ENCODE data around the gene PRDM16.
"Not testable (repeated sequence)": the region's sequence is repeated elsewhere in the genome, so short reads cannot be mapped to it uniquely, and the experiment has no call there.

Gene PRDM16

DNA sequence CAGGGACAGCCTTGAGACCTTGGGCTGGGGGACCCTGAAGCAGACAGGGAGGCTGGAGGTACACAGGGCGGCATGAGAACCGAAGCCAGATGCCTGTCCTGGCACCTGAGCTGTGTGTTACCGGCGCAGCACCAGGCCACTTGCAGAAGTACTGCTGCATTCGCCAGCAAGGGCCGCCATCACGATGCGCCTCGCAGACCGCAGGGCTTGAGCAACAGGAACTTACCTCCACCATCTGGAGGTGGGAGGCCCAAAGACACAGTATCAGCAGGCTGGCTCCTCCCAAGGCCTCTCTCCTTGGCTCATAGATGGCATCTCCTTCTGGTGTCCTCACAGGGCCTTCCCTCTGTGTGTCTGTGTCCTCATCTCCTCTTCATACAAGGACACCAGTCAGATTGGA is 90.1 kb downstream of the PRDM16 start:
- no peak for FAIRE-seq
- no peak for DNase-seq (ENCODE audit: low spot score)

GRCh38 chr1:3159996-3160395 is 91.0 kb downstream of the PRDM16 start:
- DNase-seq (ENCODE audit: low spot score) = no peak

DNA sequence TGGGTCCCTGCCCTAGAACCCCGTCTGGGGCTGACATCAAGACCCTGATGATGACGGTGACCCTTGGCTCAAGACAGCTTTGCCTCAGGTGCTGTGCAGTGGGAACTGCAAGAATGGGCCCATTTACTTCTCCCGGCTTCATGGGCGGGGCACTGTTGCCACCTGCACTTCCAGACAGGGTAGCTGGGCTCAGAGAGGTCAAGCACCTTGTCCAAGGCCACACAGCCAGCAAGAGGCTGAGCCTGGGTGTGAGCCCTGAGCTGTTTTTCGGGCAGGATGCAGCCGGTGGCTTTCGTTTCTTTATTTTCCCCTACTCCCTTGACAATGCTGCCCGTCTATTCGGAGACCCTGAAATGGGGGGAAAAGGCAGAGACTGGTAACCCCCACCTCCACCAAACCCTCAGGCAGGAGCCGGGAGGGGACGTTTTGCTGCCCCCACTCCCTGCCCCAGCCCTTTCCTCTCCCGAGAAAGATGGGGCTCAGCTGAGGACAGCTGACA is 91.7 kb downstream of the PRDM16 start:
- DNase-seq (ENCODE audit: low spot score) (no peak), FAIRE-seq (no peak)

More at GRCh38 chr1:3159996-3160395, 91.0 kb downstream of the PRDM16 start:
- FAIRE-seq = no peak

DNA sequence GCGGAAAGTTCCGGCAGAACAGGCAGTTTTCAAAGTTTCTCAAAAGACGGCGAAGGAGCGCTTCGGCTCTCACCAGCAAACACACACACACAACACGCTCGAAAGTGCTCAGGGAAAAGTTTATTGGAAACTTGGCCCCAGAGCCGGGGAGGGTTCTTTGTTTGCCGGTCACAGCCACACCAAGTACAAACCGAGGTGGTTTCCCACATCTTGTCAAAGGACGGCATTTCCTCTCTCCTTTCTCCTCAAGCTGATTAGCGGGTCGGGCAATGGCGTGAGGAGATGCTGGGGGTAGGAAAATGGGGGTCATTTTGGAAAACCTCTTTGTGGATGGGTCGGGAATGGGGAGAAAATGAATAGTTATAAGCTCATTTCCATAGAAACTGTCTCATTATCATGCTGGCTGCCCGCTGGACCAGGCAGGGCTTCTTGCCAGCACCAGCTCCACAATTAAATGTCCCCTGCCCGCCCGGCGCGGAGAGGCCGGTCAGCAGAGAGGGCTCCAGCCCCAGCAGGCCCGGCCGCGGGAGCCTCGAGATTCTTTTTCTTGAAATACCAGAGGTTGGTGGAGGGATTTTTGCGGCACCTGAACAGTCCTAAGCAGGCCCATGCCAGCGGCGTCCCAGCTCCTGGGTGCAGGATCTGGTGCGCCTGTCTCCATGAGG is 92.3 kb downstream of the PRDM16 start:
- FAIRE-seq = no peak
- no peak for DNase-seq (ENCODE audit: low spot score)

- FAIRE-seq (no peak), DNase-seq (ENCODE audit: low spot score) (no peak)
Observed at GRCh38 chr1:3162322-3162882, 93.4 kb downstream of the PRDM16 start.

DNA sequence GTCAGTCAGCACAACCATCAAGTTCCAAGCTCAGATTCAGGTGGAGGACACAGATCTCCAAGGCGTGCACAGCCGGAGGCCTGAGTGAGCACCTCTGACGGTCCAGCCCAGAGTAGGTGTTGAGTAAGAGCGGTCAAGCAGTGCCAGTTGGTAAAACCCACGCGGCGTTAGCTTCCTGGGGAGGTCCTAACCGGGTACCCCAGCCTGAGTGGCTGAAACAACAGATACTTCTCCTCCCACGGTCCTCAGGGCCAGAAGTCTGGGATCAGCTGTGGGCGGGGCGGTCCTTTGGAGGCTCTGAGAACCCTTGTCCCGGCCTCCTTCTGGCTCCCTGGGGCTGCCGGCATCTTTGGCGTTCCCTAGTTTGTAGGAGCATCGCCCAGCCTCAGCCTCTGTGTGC is 94.4 kb downstream of the PRDM16 start:
- no peak for FAIRE-seq

GRCh38 chr1:3164671-3165070 is 95.7 kb downstream of the PRDM16 start:
- FAIRE-seq (no peak), DNase-seq (ENCODE audit: low spot score) (no peak)

More for the DNA sequence above, 94.4 kb downstream of the PRDM16 start:
- no peak for DNase-seq (ENCODE audit: low spot score)

- FAIRE-seq; DNase-seq (ENCODE audit: low spot score): not testable (repeated sequence)
Observed at GRCh38 chr1:3165189-3165588, 96.2 kb downstream of the PRDM16 start.

DNA sequence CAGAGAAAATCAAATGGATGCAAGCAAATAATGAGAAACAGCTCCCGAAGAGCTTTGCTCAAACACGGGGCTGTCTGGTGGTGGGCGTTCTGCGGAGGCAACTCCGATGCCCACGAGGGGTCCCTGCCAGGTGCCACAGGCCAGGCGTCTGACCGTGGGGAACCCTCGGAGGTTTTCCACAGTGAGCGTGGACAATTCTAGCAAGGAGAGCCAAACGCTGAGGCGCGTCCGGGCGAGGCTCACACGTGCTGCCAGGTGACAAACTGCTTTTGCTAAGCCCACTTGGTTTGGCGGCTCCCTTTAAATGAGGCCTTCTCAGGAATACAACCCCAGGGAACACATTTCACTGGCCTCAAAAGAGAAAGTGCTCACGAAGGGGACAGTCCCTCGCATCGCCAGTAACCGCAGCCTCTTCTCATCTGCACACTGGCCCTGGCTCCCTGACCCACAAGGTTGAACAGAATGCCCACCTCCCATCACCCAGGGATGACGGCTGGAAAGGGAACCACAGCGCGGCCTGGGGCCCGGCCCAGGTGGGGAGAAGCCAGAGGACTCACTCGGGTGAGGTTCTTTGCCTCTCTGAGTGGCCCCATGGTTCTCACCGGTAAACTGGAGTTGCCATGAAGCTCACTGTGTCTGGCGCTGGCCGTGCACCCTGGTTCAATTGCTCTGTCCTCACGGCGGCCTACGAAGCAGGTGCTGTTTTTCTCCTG is 97.4 kb downstream of the PRDM16 start:
- FAIRE-seq = no peak
- DNase-seq (ENCODE audit: low spot score) = no peak

DNA sequence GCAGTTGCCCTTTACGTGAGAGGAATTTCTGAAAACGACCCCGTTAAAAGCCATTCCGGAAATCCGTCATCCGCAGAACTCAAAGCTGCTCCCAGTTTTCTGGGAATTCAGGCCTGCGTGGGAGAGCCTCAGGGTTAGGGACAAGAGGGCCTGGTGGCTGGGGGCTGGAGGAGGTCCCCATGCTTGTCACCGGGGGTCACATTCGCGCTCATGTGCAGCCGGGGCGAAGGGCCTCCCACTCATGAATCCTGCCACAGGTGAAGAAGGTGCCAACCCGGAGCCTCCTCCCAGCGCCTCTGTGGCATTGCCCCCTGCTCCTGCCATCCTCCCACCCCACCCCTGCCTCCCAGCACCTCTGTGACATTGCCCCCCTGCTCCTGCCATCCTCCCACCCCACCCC is 98.3 kb downstream of the PRDM16 start:
- no peak for DNase-seq (ENCODE audit: low spot score)

GRCh38 chr1:3168678-3169077 is 99.7 kb downstream of the PRDM16 start:
- DNase-seq (ENCODE audit: low spot score) (no peak), FAIRE-seq (no peak)

More for the DNA sequence above, 98.3 kb downstream of the PRDM16 start:
- no peak for FAIRE-seq

GRCh38 chr1:3169665-3170356 is 100.8 kb downstream of the PRDM16 start:
- no peak for FAIRE-seq

GRCh38 chr1:3170561-3171453 is 101.8 kb downstream of the PRDM16 start:
- peak; percentile 81 for DNase-seq (ENCODE audit: low spot score)

More at GRCh38 chr1:3169665-3170356, 100.8 kb downstream of the PRDM16 start:
- DNase-seq (ENCODE audit: low spot score) = no peak

DNA sequence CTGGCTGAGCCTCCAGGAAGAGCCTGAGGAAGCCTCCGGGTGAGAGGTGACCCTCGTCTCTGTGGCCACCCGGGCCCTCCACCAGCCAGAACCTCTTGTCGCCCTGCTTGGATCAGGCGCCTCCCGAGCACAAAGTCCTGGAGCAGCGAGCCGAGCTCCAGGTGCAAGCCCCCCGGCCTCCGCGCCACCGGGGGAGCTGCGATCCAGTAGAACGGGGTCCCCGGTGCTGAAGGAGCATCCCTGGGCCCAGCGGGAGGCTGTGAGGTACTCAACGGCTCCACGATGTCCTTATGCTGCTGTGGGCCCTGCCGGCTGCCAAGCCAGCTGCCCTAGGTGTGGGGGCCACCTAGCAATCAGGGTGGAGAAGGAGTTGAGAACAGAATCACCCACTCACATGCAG is 102.8 kb downstream of the PRDM16 start:
- FAIRE-seq (no peak), DNase-seq (ENCODE audit: low spot score) (no peak)

More at GRCh38 chr1:3170561-3171453, 101.8 kb downstream of the PRDM16 start:
- no peak for FAIRE-seq

DNA sequence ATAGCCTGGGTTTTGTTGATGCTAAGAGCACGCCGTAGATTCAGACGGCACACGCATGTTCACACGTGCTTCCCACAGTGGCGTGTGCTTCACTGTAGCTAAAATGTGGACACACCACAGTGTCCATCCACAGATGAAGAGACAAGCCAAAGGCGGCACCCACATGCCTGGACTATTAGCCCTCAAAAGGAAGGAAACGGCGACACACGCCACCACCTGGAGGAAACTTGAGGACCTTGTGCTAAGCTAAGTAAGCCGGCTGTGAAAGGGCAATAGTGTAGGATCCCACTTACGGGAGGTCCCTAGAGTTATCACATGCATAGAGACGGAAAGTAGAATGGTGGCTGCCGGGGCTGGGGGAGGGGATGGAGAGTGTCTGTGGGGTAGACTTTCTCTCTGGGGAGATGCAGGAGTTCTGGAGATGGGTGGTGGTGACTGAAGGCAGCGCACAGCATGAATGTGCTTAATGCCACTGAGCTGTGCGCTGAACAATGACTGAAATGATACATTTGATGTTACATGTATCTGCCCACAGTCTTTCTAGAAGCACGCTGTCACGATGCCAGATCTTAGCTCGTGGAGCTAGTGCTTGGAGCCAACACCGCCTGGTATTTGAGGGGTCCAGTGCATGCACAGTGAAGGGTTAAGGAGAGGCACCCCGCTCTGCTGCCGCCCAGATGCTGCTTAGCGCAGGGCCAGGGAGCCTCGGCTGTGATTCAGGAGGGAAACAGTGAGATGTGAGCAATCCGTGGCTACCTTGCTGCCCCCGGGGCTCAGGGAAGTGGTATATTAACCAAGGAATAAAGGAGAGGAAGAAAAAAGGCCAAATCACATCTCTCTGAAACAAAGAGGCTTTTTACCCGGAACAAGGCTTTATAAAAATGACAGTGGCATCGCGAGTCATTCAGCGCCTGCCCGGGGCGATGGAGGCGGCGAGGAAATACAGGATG is 103.7 kb downstream of the PRDM16 start:
- DNase-seq (ENCODE audit: low spot score) = no peak

DNA sequence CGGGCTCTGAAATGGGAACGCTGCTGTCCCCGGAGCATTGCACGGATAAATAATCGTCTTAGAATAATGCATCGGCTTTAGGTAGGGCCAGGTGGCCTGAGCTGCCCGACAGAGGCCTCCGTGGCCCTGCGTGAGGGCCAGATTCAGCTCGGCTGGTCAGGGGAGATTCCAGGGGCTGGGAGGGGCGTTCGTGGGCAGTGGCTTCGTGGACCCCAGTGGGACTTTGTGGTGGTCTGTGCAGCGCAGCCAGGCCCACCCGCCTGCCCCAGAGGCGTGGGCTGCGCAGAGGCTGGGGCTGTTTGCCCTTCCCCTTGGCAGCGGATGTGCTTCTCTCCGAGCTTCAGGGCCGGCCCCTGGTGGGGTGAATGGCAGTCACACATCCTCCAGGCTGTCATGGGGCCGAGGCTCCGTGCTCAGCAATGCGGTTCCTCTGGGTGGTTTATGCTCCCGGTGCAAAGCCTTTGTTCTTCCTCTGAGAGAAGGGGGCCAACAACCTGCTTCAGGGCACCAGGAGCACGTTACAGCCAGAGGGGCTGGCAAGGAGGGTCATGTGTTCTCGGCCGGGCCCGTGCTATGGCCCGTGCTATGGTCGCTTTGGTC is 104.5 kb downstream of the PRDM16 start:
- no peak for DNase-seq (ENCODE audit: low spot score)
- FAIRE-seq = no peak

More for the DNA sequence above, 103.7 kb downstream of the PRDM16 start:
- no peak for FAIRE-seq

GRCh38 chr1:3174487-3175247 is 105.7 kb downstream of the PRDM16 start:
- no peak for DNase-seq (ENCODE audit: low spot score)
- FAIRE-seq = no peak

GRCh38 chr1:3175486-3175885 is 106.5 kb downstream of the PRDM16 start:
- FAIRE-seq (no peak), DNase-seq (ENCODE audit: low spot score) (no peak)

All from urothelium cell line (cell line).